Prostate gland (tissue), 2 donors: Measurements from ENCODE around the gene GMDS.

Experiments used
- CTCF ChIP-seq, 4 experiments: fragments of 200-600 bp in 2 of 4; fragments of 450-650 bp in 2 of 4; sonication (generic) in 2 of 4; IDR thresholded peaks; 1 replicate in 3 of 4; 2 replicates in 1 of 4; pipeline ENCODE4 v1.5.1; 2016 to 2019; ENCODE audit warnings: antibody characterized with exemption in 4 of 4, mild to moderate bottlenecking in 2 of 4, moderate library complexity in 2 of 4
- POLR2A ChIP-seq: fragments of 450-650 bp; IDR thresholded peaks from one replicate; pipeline ENCODE4 v1.6.1; 2016; ENCODE audit warnings: antibody characterized with exemption, mild to moderate bottlenecking
- POLR2AphosphoS5 ChIP-seq: sonication (generic); formaldehyde crosslinking; IDR thresholded peaks from one replicate; pipeline ENCODE4 v1.6.1; 2017; ENCODE audit warnings: antibody characterized with exemption

GRCh38 chr6:2258112-2258511, 12.7 kb upstream of the GMDS start:
- TF ChIP-seq CTCF (IDR thresholded peaks at IDR 0.05) = no peak
- TF ChIP-seq POLR2A = no peak
- TF ChIP-seq POLR2AphosphoS5 = no peak
